Measurements from ENCODE around the gene BCAS1.
A peak's percentile ranks its signal among the peaks of the same experiment; 100 is the strongest.

The BCAS1 gene

DNA sequence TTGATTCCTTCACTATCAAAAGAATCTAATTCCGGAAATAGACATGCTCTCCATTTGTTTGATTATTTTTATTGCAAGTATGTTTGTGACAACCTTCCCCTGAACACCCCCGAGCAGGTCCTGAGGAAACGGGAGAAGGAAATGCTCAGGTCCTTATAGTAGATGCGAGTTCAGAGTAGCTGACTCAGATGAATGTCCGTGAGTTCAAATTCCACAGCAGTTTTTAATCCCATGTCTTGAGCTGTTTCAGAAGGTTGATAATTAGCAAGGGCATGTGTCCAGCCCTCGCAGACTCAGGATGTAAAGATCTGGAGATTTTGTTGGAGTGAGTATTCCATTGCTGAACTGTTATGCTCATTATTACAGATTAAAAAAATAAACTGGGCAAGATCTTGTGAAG lies 169.3 kb downstream of the BCAS1 start:
- no peak for DNase-seq

DNA sequence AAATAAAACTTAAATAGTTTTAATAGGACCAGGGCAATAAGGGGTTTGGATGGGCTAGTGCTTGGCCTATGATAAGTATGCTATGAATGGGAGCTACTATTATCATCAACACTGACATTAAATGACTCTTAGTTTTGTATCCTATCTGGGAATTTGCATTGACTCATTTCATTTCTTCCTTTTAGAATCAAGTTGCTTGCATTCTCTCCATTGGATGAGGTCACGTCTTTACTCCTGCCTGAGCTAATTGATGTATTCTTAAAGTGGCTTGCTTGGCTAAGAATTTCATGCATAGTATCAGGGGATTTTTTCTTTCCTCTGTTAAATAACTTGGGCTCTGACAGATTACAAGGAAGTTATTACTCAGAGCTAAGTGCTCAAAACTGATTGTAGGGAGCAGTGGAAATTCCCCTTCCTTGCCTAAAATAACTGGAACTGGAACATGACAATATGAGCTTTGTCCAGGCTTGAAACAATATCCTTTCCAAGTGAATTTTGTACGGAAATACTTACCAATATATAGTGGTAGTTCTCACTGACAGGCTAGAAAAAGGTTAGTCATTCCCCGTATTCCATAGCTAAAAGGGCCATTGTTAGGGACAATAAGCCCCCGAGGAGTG lies 169.9 kb downstream of the BCAS1 start:
- DNase-seq, result no peak

DNA sequence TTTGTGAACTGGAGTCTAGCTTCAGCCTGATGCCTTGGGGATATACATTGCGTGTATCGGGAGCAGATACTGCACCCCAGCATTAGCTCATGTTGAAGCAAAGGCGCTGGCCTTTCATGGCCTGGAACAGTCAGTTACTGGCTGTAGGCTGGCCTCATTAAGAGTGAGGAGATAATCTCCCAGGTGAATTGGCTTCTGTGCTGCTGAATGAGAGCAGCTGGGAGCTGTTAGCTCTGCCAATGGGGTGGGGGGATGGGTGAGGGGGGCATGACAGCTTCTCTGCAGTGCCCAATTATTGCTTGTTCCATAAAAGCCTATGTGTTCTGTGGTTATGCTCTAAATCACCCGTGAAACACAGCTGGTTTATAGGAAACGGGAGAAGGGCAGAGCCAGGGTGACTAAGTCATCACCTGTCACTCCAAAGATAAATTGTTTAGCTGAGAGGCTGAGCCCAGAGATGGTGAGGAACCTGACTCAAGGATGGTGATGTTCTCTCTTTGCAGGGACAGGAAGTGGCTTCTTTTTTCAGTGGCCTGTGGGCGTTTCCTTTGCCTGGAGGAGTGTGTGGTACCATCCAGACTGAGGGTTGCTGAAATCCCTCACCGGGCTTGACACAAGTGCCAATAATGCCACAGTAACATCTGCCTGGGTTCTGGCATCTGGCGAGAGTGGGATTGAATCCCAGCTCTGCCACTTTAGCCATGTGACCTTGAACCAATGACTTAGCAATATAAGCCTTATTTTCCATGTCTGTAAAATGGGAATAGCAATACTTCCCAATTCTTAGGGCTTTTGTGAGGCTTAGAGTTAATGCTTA lies 170.8 kb downstream of the BCAS1 start:
- DNase-seq, result peak; percentile 61 to 63

DNA sequence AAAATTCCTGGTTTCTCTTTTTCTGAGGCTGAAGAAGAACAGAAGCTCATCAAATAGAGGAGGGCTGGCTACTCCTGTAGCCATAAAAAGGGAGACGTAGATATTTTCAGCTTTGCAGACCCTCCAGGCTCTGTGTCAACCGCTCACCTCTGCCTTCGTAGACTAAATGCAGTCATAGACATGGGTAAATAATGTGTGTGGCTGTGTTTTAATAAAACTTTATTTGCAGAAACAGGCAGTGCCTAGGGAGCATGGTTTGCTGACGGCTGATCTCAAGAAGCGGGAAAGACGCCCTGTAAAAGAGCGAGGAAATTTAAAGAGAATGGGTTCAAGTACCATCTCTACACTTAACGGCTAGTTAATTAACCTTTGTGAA lies 171.8 kb downstream of the BCAS1 start:
- no peak for DNase-seq

DNA sequence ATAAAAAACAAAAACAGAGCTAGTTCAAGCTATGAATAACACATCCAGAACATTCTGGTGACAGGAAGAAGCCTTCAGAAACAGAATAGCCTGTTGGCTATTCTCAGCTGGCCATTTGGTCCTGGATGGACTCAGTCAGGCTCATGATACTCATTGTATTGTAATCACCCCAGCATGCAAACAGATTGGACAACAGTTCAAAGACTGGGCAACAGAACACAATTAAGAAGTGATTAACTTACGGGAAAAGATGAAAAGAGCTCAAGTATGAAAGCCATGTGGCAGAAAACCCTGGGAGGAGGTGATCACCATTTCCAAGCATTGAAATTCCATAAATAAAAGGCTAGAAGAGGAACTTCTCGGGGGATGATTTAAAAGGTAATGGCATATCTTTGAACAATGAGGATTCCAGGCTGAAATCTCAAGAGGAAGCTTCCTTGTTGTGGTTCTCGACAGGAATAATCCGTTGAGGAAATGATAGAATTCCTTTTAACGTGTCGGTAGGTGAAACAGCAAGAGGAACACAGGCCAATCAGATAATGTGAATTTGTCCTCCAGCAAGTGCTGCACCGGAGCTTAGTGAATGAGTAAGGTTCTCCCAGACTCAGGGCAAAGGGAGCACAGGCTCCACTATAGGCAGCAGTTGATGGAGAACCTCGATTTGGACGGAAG lies 172.4 kb downstream of the BCAS1 start:
- no peak for DNase-seq

DNA sequence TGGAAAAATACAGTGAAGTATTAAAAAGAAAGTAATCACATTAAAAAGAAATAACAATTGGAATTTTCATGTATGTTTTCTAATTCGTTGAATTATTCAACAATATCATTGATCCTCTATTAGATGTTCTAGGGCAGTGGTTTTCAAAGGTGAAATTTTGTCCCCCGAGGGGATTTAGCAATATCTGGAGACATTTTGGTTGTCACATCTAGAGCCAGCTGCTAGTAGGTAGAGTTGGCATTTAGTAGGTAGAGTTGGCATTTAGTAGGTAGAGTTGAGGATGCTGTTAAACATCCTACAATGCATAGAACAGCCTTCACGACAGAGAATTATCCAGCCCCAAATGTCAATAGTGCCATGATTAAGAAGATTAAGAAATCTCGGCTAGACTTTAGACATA lies 173.7 kb downstream of the BCAS1 start:
- no peak for DNase-seq

DNA sequence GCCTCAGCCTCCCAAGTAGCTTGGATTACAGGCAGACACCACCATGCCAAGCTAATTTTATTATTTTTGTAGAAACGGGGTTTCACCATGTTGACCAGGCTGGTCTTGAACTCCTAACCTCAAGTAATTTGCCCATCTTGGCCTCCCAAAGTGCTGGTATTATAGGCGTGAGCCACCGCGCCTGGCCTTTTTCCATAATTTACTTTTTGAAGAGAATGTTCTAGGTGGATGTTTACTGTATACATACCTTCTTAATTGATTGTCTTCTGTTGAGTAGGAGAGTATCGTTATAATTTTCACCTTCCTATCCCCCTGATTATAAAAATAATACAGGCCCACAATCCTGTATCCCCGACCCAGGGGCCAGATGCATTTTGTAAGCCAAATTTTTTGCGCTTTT lies 174.4 kb downstream of the BCAS1 start:
- no peak for DNase-seq

DNA sequence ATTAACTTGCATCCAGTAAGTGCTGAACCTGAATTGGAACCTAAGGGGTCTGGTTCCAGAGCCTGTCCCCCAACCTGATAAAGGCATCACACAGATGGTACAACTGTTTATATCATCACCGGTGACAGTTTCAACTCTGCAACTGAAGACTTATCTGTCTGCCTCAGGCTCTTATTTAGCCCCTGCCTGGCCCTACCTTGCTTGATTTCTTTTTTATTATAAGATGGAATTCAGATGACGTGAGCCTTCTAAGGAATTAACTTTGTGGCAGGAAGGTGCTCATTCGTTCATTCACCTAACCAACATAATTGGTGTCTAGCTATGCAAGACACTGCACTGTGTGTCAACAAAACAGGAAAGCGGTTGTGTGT lies 175.0 kb downstream of the BCAS1 start:
- no peak for DNase-seq

DNA sequence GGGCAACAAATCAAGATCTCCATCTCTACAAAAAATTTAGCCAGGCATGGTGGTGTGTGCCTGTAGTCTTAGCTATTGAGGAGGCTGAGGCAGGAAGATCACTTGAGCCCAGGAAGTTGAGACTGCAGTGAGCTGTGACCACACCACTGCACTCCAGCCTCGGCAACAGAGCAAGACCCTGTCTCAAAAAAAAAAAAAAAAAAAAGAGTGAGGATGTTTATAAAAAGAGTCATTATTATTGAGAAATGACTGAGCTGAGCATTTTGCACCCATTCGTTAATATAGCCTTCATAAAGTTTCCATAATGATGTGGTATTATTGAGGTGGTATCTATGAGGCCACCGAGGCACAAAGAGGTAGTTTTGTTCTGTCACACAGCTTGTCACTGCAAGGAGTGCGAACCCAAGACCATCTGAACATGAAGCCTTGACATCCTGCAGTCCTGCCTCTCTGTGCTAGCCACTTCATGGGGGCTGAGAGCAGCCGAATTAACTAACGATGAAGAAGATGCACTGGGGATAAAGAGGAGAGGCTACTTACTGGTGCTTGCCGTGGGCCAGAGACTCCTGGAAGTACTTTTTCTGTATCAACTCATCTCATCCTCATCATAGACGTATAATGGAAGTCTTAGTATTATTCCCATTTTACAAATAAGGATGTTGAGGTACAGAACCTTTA lies 175.5 kb downstream of the BCAS1 start:
- DNase-seq, result no peak
